Measurements from ENCODE around the gene RASGRP2.

Gene RASGRP2

DNA sequence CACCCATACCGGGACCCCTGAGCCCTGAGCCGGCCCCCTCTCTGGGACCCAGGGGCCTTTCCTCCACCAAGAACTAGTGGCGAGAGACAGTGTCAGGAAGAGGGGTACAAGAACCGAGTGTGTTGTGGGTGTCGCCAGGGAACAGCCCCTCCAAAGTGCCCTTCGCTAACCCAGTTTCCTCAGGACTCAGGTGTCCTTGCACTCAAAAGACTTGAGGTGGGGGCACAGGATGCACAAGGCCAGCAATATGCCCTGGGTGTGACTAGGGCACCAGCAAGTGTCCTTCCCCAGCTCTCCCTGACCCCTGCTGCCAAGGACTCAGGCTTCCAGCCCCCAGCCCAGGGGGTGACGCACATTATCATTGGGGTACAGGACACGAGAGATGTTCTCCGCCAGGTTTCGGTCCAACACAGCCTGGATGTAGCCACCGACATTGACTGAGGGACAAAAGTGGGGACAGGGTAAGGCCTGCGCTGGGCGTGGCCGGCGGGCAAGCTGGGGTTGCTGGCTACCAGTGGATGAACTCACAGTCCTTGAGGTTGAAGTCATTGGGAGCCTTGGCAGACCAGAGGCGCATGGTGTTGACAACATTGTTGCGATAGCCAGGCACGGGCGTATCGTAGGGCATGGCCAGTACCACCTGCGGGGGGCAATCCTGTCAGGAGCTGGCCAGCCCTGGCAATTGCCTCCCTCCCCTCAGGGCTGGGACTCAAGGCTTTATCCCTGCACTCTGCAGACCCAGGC lies 11.1 kb upstream of the RASGRP2 start (continued):
- TF ChIP-seq, protein P1, sequence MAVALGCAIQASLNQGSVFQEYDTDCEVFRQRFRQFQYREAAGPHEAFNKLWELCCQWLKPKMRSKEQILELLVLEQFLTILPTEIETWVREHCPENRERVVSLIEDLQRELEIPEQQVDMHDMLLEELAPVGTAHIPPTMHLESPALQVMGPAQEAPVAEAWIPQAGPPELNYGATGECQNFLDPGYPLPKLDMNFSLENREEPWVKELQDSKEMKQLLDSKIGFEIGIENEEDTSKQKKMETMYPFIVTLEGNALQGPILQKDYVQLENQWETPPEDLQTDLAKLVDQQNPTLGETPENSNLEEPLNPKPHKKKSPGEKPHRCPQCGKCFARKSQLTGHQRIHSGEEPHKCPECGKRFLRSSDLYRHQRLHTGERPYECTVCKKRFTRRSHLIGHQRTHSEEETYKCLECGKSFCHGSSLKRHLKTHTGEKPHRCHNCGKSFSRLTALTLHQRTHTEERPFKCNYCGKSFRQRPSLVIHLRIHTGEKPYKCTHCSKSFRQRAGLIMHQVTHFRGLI (tag by site-specific recombination; IDR thresholded peaks at IDR 0.05): no peak
- TF ChIP-seq INSM2 (tag by site-specific recombination; IDR thresholded peaks at IDR 0.05) (no peak), SP2 (tag by site-specific recombination; IDR thresholded peaks at IDR 0.05) (no peak), ZNF311 (tag by site-specific recombination; IDR thresholded peaks at IDR 0.05; ENCODE audit: borderline replicate concordance) (no peak), ZNF292 (tag by site-specific recombination; IDR thresholded peaks at IDR 0.05; ENCODE audit: borderline replicate concordance, low read depth) (no peak)

DNA sequence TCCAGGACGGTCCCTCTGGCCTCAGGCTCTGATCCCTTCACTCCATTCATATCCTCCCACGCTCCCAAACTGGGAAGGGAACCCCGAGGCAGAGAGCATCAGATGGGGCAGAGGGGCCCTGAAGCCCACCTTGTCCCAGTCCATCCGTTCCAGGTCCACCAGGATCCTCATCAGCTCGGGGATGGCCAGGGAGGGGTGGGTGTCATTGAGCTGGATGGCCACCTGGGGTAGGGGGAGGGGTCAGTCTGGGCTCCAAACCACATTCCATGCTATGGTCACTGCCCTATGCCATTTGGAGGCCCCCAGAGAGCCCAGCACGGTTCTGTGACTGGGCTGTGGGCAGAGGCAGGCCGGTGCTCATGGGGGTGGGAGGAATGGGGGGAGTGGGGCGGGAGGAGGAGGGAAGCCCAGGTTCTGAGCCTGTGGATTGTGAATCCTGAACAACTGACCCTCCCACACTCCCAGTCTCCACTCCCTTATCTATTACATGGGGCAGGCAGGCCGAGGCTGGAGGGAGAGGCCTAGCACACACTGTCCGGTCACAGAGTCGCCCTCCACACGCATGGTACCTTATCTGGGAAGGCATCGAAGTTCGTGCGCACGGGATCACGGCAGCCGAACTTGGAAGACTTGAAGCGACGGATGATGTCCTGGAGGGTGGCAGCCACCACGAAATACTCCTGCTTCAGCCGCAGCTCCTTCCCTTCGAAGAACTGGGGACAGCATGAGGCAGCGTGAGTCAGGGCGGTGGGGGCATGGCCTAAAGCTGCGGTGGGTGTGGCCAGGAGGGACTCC lies 10.4 kb upstream of the RASGRP2 start:
- Histone ChIP-seq H3K9me3 (ENCODE audit: control insufficient read depth, insufficient read depth, low read depth, low read length) (no peaks in the 10 kb centered on the region), H3K27ac (ENCODE audit: extremely low read depth, low read depth, low read length) (no peak overlapping the region), H3K4me1 (ENCODE audit: control insufficient read depth, insufficient read depth, low read length) (no peaks in the 10 kb centered on the region), H3K4me3 (ENCODE audit: low read depth, low read length) (no peak overlapping the region), H3K36me3 (ENCODE audit: control insufficient read depth in 2 of 2, insufficient read depth in 1 of 2, low read length in 2 of 2) (peaks cover 0 to 3% of the 10 kb centered on the region in 2 experiments; a peak in 1 of 3 replicates)
- ChIA-PET CTCF (interaction anchor here (1.0 kb wide), 1 partner anchor 10 kb away, joined by 3 read pairs; the partner anchor contains the start of gene RASGRP2), POLR2A (no interaction called here)
- TF ChIP-seq HIC1 (tag by site-specific recombination; IDR thresholded peaks at IDR 0.05) (no peak), ZNF585B (tag by site-specific recombination; IDR thresholded peaks at IDR 0.05) (no peak), ZBTB7A (tag by site-specific recombination; IDR thresholded peaks at IDR 0.05; ENCODE audit: low read depth) (no peak), YY1 (tag by site-specific recombination; IDR thresholded peaks at IDR 0.05) (no peak), ZBTB17 (tag by site-specific recombination; IDR thresholded peaks at IDR 0.05) (no peak), TSHZ1 (tag by site-specific recombination; IDR thresholded peaks at IDR 0.05; ENCODE audit: borderline replicate concordance) (no peak), ZNF654 (tag by site-specific recombination; IDR thresholded peaks at IDR 0.05; ENCODE audit: low read depth) (no peak), ZNF658 (tag by site-specific recombination; IDR thresholded peaks at IDR 0.05) (no peak), ZNF610 (tag by site-specific recombination; IDR thresholded peaks at IDR 0.05; ENCODE audit: borderline replicate concordance) (no peak), RBAK (tag by site-specific recombination; IDR thresholded peaks at IDR 0.05) (no peak), ZNF645 (tag by site-specific recombination; IDR thresholded peaks at IDR 0.05) (no peak)
- TF ChIP-seq, protein P2, sequence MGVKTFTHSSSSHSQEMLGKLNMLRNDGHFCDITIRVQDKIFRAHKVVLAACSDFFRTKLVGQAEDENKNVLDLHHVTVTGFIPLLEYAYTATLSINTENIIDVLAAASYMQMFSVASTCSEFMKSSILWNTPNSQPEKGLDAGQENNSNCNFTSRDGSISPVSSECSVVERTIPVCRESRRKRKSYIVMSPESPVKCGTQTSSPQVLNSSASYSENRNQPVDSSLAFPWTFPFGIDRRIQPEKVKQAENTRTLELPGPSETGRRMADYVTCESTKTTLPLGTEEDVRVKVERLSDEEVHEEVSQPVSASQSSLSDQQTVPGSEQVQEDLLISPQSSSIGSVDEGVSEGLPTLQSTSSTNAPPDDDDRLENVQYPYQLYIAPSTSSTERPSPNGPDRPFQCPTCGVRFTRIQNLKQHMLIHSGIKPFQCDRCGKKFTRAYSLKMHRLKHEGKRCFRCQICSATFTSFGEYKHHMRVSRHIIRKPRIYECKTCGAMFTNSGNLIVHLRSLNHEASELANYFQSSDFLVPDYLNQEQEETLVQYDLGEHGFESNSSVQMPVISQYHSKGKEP (tag by site-specific recombination; IDR thresholded peaks at IDR 0.05): no peak
- TF ChIP-seq, protein P3, sequence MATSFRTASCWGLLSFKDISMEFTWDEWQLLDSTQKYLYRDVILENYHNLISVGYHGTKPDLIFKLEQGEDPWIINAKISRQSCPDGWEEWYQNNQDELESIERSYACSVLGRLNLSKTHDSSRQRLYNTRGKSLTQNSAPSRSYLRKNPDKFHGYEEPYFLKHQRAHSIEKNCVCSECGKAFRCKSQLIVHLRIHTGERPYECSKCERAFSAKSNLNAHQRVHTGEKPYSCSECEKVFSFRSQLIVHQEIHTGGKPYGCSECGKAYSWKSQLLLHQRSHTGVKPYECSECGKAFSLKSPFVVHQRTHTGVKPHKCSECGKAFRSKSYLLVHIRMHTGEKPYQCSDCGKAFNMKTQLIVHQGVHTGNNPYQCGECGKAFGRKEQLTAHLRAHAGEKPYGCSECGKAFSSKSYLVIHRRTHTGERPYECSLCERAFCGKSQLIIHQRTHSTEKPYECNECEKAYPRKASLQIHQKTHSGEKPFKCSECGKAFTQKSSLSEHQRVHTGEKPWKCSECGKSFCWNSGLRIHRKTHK (tag by site-specific recombination; IDR thresholded peaks at IDR 0.05): no peak

Data from HEK293 (cell line).